GM19035 (cell line): ENCODE data around the gene CPNE2.

Source experiments
- ATAC-seq: cut with Tn5 transposase; IDR thresholded peaks from one replicate; pipeline ENCODE4 v1.9.1; 2021; ENCODE audit not compliant: unreplicated experiment

The CPNE2 gene

GRCh38 chr16:57141822-57142631 lies 49.6 kb downstream of the CPNE2 start:
- ATAC-seq: no peak

DNA sequence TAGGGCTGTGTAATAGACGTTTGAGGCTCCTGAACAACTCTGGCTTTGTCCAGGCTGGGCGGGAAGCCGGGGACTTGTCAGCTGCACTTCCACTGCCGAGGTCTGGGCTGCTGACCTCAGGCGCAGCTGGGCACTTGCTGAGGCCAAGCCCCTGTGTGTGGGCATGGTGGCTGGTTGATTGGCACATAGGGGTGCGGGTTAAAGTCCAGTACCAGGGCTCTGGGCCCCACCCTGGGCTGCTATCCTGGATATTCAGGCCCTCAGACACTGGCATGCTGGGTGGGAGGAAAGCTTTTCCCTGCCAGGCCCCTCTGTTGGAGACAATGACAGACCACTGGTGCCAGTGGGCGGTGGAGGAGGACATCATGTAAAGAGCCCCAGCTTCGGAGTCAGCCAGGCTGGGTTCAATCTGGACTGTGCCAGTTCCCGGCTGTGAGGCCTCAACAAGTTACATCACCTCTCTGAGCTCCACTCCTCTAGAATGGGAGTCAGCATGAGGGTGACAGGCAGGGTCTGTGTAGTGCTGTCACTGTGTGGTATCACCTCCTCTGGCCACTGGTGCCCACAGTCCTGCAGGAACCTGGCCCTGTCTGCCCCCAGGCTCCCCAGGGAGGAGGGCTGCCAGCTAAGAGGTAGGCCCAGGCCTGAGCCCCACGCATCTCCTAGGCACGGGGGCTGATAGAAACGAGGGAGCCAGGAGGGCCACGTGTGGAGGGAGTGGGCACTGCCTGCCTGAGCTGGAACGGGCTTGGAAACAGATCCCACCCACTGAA lies 51.0 kb downstream of the CPNE2 start:
- ATAC-seq: no peak

GRCh38 chr16:57144027-57144426 lies 51.6 kb downstream of the CPNE2 start:
- ATAC-seq: no peak

DNA sequence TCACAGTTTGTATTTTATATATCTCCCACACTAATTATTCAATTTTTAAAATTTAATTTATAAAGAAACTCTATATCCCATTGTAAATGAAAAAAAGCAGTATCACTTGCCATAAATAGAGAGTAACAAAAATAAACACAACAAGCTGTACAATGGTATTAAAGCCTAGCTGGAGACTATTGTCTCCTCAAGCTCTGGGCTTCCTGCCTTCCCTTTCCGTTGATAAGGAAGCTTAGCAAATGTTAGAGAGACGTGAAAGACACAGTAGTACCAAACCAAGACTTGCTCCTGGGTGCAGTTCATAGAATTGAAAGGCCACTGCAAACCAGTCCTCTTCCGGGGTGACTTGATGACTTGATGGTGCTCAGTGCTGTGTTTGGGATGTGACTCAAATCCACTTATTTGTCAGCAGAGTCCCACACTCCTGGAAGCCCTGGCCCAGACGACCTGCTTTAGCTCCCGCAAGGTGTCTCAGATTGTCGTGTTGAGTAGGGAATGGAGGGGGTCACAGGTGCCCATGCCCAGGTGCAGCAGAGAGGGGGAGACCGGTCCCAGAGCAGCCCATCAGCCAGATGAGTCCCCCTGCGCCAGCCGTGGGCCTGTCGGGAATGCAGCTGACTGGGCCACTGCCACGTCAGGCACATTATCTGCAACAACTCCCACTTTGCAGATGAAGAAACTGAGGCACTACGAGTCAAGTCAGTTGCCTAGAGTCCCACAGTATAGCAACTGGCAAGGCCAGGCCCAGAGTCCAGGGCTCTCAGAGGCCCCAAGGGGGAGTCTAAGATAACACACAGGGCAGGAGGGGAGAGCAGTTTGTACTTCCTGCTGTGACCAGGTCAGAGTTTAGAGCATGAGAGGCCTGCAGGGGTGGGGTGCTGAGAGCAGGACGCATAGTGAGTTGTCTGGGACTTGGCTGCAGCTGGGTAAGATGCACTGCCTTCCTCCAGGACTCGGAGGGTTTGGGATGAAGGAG lies 53.0 kb downstream of the CPNE2 start:
- ATAC-seq: no peak

DNA sequence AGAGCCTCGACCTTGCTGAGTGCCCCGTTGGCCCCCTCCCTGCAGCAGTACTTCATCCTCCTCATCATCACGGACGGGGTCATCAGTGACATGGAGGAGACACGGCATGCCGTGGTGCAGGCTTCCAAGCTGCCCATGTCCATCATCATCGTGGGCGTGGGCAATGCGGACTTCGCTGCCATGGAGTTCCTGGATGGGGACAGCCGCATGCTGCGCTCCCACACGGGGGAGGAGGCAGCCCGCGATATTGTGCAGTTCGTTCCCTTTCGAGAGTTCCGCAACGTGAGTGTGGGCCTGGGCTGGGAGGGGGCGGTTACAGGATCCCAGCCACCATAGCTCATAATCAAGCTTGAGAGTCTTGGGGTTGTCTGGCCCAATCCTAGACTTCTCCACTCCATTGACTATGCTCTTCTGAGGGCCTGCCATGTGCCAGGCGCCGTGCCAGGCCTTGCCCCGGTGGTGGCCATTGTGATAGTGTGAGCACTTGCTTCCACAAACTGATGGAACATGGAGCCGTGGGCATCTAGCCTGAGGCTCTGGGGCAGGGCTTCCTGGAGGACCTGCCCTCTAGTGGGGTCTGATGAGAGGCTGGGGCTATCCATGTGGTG lies 53.8 kb downstream of the CPNE2 start:
- ATAC-seq: no peak

- no peak for ATAC-seq
Measured at GRCh38 chr16:57146735-57147134, 54.4 kb downstream of the CPNE2 start.

DNA sequence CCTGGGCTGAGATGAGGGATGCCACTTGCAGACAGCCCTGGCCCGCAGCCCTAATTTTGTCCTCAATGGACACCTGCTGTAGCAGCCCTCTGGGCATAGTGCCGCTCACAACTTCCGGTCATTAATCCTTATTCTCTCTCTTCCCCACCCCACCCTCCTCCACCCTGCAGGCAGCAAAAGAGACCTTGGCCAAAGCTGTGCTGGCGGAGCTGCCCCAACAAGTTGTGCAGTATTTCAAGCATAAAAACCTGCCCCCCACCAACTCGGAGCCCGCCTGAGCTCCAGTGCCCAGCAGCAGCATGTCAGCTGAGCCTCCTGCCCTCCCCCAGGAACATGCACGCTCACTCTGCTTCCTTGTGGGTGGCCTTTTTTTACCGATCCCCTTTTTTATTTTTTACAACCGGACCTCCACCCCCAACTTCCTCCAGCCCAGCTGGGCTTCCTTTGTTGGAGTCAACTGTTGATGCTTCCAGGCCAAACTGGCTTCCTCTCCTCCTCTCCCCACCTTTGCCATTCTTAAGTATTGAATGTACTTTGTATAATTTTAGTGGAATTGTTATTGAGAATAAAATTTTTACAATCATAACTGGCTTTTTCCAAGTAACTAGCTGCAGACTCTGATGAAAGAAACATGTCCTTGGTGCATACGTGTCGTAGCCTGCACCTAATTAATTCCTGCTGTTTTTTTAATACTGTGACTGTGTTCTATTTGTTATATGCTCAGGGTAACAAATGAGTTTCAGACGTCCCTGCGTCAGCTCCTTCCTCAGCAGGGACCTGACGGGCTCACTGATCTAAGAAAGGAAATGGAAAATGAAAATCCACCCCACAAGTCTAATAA lies 55.2 kb downstream of the CPNE2 start:
- ATAC-seq: no peak

DNA sequence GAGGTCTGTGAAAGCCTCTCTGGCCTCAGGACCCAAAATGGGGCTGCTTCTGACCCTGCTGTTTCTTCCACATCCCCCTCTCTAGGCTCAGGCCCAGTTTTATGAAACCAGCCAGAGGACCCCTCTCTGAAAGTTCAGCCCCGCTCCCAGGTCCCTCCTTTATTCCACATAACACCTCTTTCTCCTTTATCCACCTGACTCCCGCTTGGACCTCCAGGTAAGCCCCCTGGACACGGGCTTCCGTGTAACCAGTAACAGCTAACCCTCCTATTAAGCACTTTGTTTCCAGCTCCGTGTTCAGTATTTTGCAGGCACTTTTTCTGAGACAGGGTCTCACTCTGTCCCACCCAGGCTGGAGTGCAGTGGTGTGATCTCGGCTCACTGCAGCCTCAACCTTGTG lies 56.1 kb downstream of the CPNE2 start:
- ATAC-seq: no peak

DNA sequence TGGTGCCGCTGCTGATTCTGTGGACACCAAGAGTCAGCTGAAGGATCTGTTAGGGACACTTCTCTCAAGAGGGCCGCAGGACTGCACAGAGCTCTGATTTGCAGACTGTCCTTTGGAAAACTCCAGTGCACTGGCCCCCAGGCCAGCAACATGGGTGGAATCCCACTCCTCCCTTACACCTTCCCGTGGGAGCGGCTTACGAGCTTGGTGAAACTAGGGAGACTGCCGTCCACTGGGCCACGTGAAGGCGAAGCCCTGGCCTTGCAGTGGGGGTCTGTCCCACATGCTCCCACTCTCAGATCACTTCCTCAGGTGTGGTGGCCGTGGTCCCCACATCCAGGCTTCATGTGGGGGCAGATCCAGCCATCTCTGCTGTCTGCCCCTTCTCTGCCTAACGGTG lies 57.0 kb downstream of the CPNE2 start:
- no peak for ATAC-seq

GRCh38 chr16:57150682-57151330 lies 58.4 kb downstream of the CPNE2 start:
- ATAC-seq: no peak

GRCh38 chr16:57151369-57151768 lies 59.0 kb downstream of the CPNE2 start:
- no peak for ATAC-seq

DNA sequence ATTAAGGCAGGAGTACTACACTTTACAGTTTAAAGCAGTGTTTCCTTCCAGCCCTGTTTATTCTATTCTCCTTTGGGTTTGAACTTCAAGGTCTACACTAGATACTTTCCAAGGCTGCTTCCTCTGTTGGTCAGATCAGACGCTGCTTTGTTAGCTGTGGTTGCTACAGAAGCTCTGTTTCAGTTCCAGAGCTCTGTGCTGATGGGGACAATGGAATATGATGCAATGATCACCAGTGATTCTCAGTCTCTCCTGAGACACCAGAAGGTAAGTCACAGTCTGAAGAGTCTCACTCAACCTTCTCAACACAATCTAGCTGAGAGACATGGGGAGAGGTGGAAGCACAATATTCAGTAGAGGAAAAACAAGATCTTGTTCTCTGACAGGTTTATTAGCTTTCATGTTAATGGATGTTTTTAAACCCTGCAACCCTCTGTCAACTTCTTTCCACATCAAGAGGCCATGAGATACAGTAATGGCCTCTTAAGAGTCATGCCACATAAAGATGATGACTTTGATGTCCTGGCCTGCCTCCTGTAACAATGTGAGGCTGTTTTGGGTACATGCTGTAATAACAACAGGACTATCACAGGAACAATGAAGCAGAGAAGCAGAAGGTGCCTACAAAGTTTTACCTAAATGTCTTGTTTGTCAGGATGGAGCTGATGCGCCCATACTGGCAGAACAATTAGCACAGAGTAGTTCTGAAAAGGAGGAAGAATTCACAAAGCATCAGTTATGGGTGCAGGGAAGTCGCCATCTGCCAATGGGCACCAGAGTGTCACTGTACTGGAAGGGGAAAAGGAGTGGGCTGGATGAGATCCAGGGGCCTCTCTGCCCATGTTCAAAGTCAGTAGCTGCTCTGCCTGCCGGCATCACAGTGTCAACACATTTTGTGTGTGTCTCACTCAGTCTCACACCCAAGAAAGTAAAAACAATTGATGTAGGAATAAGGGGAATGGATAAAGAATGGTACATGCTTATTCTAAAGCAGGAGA lies 60.0 kb downstream of the CPNE2 start:
- ATAC-seq: no peak

GRCh38 chr16:57153841-57154240 lies 61.5 kb downstream of the CPNE2 start:
- ATAC-seq: no peak

DNA sequence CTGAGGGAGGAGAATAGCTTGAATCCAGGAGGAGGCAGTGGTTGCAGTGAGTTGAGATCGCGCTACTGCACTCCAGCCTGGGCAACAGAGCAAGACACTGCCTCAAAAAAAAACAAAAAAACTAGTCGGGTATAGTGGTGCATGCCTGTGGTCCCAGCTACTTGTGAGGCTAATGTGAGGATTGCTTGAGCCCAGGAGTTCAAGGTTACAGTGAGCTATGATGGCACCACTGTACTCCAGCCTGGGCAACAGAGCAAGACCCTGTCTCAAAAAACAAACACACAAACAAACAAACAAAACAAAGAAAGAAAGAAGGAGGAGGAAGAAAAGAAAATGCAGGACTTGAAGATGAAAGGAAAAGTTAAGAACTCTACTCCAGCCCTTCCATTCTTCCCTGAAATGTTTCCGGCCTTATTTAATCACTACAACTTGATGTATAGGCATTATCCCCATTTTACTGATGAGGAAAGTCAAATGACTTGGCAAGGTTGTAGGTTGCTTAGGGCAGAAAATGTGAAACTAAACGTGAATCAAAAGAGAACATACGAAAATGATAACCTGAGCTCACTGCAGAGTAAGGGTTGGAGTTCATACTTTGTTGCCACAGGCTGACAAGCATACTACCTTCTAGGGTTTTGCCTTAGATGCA lies 63.4 kb downstream of the CPNE2 start:
- no peak for ATAC-seq

GRCh38 chr16:57156351-57156703 lies 63.9 kb downstream of the CPNE2 start:
- ATAC-seq: no peak

GRCh38 chr16:57157533-57157932 lies 65.2 kb downstream of the CPNE2 start:
- no peak for ATAC-seq

DNA sequence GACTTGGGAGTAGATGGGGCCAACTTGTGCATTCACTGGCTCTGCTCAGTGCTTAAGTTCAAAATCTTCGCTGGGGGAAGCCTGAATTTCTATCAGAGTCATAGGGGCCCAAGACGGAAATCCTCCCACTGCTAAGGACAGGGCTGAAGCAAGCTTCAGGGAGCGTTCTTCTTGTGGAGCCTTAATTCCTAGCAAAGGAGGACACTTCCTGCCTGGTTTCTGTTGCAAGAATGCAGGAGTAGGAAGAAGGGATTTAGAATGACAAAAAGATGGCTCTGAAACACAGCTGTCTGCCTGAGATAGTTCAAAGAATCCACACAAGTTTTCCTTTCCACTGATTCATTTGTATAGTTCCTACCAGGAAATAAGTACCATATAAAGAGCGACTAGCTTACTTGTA lies 67.1 kb downstream of the CPNE2 start:
- no peak for ATAC-seq

- no peak for ATAC-seq
Measured at GRCh38 chr16:57163842-57164241, 71.5 kb downstream of the CPNE2 start.
